ENCODE results near the gene CUBN.

The CUBN gene

DNA sequence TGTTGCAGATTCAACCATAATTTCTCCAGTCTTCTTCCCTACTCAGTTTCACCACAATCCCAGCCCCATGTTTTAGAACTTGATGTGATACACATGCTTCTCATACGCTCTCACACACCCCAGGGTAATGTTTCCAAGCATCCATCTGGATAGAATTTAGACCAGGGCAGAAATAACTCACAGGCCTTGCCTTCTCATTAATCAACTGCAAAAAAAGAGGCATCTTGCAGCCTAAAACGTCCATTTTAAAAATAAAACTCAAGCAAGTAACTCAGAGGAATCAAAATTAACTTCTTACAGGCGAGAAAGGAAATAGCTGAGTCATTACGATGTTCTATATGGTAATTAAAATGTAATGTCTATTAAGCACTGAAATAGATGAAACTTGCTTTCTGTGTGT is 185.2 kb downstream of the CUBN start (continued):
- TF ChIP-seq ZNF449 (tag by site-specific recombination; IDR thresholded peaks at IDR 0.05) (no peak), ZNF324 (tag by site-specific recombination; IDR thresholded peaks at IDR 0.05) (no peak), SCRT2 (tag by site-specific recombination; IDR thresholded peaks at IDR 0.05) (no peak), ZBTB21 (tag by site-specific recombination; IDR thresholded peaks at IDR 0.05) (no peak)

GRCh38 chr10:16943295-16944285 is 186.0 kb downstream of the CUBN start:
- H3K4me1 ChIP-seq (ENCODE audit: control insufficient read depth, insufficient read depth, low read length), result 0 out of 2 replicates have a peak, but pooled peaks cover 3% of the 10 kb centered on the region
- CTCF ChIA-PET, result interaction anchor here (0.8 kb wide), 1 partner anchor 9 kb away, joined by 3 read pairs; no protein-coding TSS in a partner anchor

DNA sequence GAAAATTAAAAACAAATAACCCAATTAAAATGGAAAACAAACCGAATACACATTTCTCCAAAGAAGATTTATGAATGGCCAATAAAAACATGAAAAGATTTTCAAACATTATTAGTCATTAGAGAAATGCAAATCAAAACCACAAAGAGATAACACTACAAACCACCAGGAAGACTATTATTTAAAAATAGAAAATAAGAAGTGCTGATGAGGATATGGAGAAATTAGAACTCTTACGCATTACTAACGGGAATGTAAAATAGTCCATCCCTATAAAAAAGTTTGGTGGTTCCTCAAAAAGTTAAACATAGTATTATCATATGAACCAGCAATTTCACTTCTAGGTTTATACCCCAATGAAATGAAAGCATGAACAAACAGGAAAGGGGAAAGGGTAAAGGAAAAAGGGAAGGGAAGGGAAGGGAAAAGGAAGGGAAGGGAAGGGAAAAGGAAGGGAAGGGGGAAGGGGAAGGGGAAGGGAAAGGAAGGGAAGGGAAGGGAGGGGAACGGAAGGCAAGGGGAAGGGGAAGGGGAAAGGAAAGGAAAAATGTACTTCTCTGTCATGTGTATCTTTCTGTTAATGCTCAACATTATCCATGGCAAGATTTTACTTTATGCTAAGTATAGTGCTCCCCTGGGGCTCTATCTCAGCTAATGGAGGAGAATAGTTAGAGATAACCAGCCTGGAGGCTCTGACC is 187.1 kb downstream of the CUBN start:
- no peak overlapping the region for H3K4me3 ChIP-seq (ENCODE audit: low read depth, low read length)
- POLR2A ChIA-PET, result no interaction called here
- no peaks in the 10 kb centered on the region for H3K9me3 ChIP-seq (ENCODE audit: control insufficient read depth, insufficient read depth, low read depth, low read length)
- H3K36me3 ChIP-seq (ENCODE audit: control insufficient read depth in 2 of 2, insufficient read depth in 1 of 2, low read length in 2 of 2), result no peaks in the 10 kb centered on the region
- TF ChIP-seq ZFP37 (tag by site-specific recombination; IDR thresholded peaks at IDR 0.05), result no peak
- TF ChIP-seq ZNF341 (tag by site-specific recombination; IDR thresholded peaks at IDR 0.05; ENCODE audit: low read depth), result no peak
- TF ChIP-seq ZNF664 (tag by site-specific recombination; IDR thresholded peaks at IDR 0.05), result peak; percentile 37; the same call in 1 of the 2 replicates
- TF ChIP-seq ZNF473 (tag by site-specific recombination; IDR thresholded peaks at IDR 0.05), result no peak
- TF ChIP-seq ZNF366 (tag by site-specific recombination; conservative IDR thresholded peaks at IDR 0.05), result peak; percentile 41; the same call in 1 of the 2 replicates
- no peak for TF ChIP-seq GFI1B (tag by site-specific recombination; IDR thresholded peaks at IDR 0.05)
- TF ChIP-seq YY2 (tag by site-specific recombination; IDR thresholded peaks at IDR 0.05), result no peak
- TF ChIP-seq PRDM1 (tag by site-specific recombination; IDR thresholded peaks at IDR 0.05), result peak; percentile 90
- TF ChIP-seq ZNF530 (tag by site-specific recombination; IDR thresholded peaks at IDR 0.05; ENCODE audit: low read depth), result 0 out of 2 replicates have a peak, but pooled peaks have one; percentile 46
- TF ChIP-seq, protein P1, sequence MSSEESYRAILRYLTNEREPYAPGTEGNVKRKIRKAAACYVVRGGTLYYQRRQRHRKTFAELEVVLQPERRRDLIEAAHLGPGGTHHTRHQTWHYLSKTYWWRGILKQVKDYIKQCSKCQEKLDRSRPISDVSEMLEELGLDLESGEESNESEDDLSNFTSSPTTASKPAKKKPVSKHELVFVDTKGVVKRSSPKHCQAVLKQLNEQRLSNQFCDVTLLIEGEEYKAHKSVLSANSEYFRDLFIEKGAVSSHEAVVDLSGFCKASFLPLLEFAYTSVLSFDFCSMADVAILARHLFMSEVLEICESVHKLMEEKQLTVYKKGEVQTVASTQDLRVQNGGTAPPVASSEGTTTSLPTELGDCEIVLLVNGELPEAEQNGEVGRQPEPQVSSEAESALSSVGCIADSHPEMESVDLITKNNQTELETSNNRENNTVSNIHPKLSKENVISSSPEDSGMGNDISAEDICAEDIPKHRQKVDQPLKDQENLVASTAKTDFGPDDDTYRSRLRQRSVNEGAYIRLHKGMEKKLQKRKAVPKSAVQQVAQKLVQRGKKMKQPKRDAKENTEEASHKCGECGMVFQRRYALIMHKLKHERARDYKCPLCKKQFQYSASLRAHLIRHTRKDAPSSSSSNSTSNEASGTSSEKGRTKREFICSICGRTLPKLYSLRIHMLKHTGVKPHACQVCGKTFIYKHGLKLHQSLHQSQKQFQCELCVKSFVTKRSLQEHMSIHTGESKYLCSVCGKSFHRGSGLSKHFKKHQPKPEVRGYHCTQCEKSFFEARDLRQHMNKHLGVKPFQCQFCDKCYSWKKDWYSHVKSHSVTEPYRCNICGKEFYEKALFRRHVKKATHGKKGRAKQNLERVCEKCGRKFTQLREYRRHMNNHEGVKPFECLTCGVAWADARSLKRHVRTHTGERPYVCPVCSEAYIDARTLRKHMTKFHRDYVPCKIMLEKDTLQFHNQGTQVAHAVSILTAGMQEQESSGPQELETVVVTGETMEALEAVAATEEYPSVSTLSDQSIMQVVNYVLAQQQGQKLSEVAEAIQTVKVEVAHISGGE (tag by site-specific recombination; conservative IDR thresholded peaks at IDR 0.05; ENCODE audit: low read depth), result no peak
- TF ChIP-seq, protein P2, sequence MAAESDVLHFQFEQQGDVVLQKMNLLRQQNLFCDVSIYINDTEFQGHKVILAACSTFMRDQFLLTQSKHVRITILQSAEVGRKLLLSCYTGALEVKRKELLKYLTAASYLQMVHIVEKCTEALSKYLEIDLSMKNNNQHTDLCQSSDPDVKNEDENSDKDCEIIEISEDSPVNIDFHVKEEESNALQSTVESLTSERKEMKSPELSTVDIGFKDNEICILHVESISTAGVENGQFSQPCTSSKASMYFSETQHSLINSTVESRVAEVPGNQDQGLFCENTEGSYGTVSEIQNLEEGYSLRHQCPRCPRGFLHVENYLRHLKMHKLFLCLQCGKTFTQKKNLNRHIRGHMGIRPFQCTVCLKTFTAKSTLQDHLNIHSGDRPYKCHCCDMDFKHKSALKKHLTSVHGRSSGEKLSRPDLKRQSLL (tag by site-specific recombination; IDR thresholded peaks at IDR 0.05), result no peak
- TF ChIP-seq, protein P3, sequence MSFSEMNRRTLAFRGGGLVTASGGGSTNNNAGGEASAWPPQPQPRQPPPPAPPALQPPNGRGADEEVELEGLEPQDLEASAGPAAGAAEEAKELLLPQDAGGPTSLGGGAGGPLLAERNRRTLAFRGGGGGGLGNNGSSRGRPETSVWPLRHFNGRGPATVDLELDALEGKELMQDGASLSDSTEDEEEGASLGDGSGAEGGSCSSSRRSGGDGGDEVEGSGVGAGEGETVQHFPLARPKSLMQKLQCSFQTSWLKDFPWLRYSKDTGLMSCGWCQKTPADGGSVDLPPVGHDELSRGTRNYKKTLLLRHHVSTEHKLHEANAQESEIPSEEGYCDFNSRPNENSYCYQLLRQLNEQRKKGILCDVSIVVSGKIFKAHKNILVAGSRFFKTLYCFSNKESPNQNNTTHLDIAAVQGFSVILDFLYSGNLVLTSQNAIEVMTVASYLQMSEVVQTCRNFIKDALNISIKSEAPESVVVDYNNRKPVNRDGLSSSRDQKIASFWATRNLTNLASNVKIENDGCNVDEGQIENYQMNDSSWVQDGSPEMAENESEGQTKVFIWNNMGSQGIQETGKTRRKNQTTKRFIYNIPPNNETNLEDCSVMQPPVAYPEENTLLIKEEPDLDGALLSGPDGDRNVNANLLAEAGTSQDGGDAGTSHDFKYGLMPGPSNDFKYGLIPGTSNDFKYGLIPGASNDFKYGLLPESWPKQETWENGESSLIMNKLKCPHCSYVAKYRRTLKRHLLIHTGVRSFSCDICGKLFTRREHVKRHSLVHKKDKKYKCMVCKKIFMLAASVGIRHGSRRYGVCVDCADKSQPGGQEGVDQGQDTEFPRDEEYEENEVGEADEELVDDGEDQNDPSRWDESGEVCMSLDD (tag by site-specific recombination; IDR thresholded peaks at IDR 0.05), result no peak
- H3K27ac ChIP-seq (ENCODE audit: extremely low read depth, low read depth, low read length), result no peak overlapping the region
- H3K4me1 ChIP-seq (ENCODE audit: control insufficient read depth, insufficient read depth, low read length), result 0 out of 2 replicates have a peak, but pooled peaks cover 3% of the 10 kb centered on the region
- CTCF ChIA-PET, result interaction anchor here (0.8 kb wide), 1 partner anchor 11 kb away, joined by 3 read pairs; no protein-coding TSS in a partner anchor

More at GRCh38 chr10:16943295-16944285, 186.0 kb downstream of the CUBN start:
- Histone ChIP-seq H3K36me3 (ENCODE audit: control insufficient read depth in 2 of 2, insufficient read depth in 1 of 2, low read length in 2 of 2) (no peaks in the 10 kb centered on the region), H3K4me3 (ENCODE audit: low read depth, low read length) (no peak overlapping the region), H3K27ac (ENCODE audit: extremely low read depth, low read depth, low read length) (no peak overlapping the region), H3K9me3 (ENCODE audit: control insufficient read depth, insufficient read depth, low read depth, low read length) (no peaks in the 10 kb centered on the region)
- no peak for TF ChIP-seq SCRT2 (tag by site-specific recombination; IDR thresholded peaks at IDR 0.05)
- POLR2A ChIA-PET, result no interaction called here
